Islet of Langerhans (tissue), 1 donor: ENCODE data around the gene UBR3.
"Not testable (repeated sequence)": the region's sequence is repeated elsewhere in the genome, so short reads cannot be mapped to it uniquely, and the experiment has no call there.

Experiments
- FAIRE-seq: peaks from one replicate; lab custom pipeline; 2011; peaks lifted over from hg19 to GRCh38; lab: Jason Lieb, UNC

The UBR3 gene

GRCh38 chr2:170106102-170106840 lies 279.0 kb downstream of the UBR3 start:
- no peak for FAIRE-seq

GRCh38 chr2:170113168-170113894 lies 286.1 kb downstream of the UBR3 start:
- FAIRE-seq = peak; percentile 95

- no peak for FAIRE-seq
Measured at GRCh38 chr2:170115501-170116229, 288.4 kb downstream of the UBR3 start.

DNA sequence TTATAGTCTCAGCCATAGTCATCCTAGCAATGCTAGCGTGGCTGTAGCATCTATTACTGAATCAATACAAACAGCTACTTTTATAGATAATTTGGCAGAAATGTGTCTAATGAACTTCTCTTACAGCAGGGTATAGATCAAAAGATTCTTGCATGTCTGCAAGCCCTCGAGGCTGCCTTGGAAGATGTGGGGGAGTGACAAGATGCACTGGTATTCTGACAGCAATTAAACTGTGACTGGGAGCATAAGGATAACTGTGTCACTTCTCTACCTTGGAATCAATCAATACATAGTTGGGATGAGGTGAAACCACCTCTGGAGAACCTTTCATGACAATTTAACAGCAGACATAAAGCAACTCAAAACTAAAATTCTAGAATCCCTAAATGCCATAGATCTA lies 291.4 kb downstream of the UBR3 start:
- FAIRE-seq = no peak

DNA sequence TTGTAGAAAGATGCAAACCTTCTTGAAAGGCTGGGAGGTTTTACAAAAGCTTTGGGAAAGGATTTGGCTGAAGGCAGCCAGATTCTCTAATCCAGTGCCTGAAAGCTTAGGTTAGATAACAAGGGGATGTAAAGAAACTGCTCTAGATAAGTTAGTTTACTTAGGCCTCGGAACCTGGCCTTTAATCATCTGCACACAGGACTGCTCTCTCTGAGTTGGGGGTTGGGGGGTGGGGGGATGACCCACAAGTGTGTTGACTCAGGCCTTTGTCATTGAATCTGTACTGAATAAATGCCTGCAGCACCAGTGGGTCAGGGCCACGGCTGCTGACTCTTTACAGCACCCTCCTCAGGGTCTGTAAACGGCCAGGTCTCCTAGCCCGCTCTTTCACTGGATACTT lies 292.1 kb downstream of the UBR3 start:
- FAIRE-seq = not testable (repeated sequence)

- FAIRE-seq = no peak
Measured at GRCh38 chr2:170121689-170122088, 294.4 kb downstream of the UBR3 start.

- FAIRE-seq = peak; percentile 97
Measured at GRCh38 chr2:170122883-170123547, 295.8 kb downstream of the UBR3 start.

DNA sequence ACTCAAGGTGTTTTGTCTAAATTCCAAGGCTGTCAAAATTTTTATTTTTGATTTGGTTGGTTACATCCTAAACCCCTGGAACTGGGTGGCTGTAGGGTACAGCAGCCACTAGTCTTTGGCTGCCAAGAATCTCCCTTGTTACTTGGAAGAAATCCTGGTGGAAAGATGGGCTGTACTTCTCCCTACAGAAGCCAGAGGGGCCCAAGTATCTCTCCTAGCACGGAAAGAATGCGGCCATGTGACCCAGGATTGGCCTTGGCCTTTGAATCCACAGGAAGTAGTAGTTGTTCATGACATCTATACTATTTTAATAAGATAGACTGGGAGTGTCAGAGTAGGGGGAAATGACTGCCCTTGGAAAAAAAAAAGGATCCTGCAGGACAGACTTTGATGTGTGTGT lies 296.3 kb downstream of the UBR3 start:
- FAIRE-seq = no peak

GRCh38 chr2:170126138-170126728 lies 299.0 kb downstream of the UBR3 start:
- FAIRE-seq = not testable (repeated sequence)
